ENCODE measurements around the gene KLK2.

GRCh38 chr19:50839712-50840655, 33.3 kb upstream of the KLK2 start:
- no peak for TF ChIP-seq POLR2A (IDR thresholded peaks at IDR 0.05)
- TF ChIP-seq CTCF (IDR thresholded peaks at IDR 0.05), result no peak

Measured in transverse colon (tissue), 3 donors.